ENCODE results near the gene ABHD16A. TPM values are rescaled to one million over a fixed set of nuclear protein-coding genes. Genes with fewer than 3 reads are reported as not detected.

Gene ABHD16A
- total and polyA plus RNA-seq, 2 of the 13 experiments (the other 11 are each of a cell fraction or from before 2014, with no cell fraction given) = 43.5 to 45.4 TPM

DNA sequence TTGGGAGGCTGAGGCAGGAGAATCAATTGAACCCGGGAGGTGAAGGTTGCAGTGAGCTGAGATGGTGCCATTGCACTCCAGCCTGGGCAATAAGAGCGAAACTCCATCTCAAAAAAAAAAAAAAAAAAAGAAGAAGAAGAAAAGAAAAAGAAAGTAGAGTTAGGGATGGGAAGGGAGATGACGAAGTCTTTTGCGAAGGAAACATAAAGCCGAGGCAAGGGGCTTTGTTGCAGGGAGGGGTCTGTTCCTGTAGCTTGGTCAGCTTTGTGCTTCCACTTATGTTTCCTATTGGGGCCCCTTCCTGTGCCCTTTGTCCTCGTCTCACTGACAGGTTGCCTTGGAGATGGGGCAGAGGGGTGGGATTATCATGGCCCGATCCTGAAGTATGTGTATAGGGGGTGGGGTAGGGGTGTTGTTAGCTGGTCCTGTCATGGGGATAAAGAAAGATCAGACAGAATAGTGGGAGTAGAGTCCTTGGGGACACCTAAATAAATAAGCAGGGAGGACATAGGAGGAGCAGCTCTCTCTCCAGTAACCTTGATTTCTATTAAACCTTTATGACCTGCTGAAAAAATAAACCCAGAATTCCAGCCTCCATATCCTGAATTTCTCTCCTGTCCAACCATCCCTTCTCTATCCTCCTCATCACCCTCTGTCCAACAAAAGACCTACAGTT, 34.3 kb upstream of the ABHD16A start (continued):
- no peak for TF ChIP-seq ZBTB46 (CRISPR knock-in tag; IDR thresholded peaks at IDR 0.05; ENCODE audit: borderline replicate concordance)
- TF ChIP-seq ADNP (CRISPR knock-in tag; IDR thresholded peaks at IDR 0.05) = no peak
- no peak for TF ChIP-seq ZNF33A (CRISPR knock-in tag; IDR thresholded peaks at IDR 0.05; ENCODE audit: borderline replicate concordance)
- TF ChIP-seq ZNF605 (CRISPR knock-in tag; IDR thresholded peaks at IDR 0.05) = no peak
- no peak for TF ChIP-seq ZBTB26 (CRISPR knock-in tag; IDR thresholded peaks at IDR 0.05; ENCODE audit: borderline replicate concordance)
- no peak; the same call in 1 of the 2 replicates for TF ChIP-seq ZNF280D (CRISPR knock-in tag; IDR thresholded peaks at IDR 0.05)
- TF ChIP-seq, protein P1, sequence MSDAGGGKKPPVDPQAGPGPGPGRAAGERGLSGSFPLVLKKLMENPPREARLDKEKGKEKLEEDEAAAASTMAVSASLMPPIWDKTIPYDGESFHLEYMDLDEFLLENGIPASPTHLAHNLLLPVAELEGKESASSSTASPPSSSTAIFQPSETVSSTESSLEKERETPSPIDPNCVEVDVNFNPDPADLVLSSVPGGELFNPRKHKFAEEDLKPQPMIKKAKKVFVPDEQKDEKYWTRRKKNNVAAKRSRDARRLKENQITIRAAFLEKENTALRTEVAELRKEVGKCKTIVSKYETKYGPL (CRISPR knock-in tag; IDR thresholded peaks at IDR 0.05) = no peak
- TF ChIP-seq ZNF563 (CRISPR knock-in tag; IDR thresholded peaks at IDR 0.05) = no peak
- no peak for TF ChIP-seq KLF11 (CRISPR knock-in tag; IDR thresholded peaks at IDR 0.05)
- no peak for TF ChIP-seq ZNF501 (CRISPR knock-in tag; IDR thresholded peaks at IDR 0.05)
- TF ChIP-seq SNAI1 (CRISPR knock-in tag; IDR thresholded peaks at IDR 0.05; ENCODE audit: borderline replicate concordance) = no peak
- no peak for TF ChIP-seq ZNF317 (CRISPR knock-in tag; IDR thresholded peaks at IDR 0.05)
- TF ChIP-seq ZKSCAN5 (CRISPR knock-in tag; IDR thresholded peaks at IDR 0.05) = no peak
- TF ChIP-seq CREB1 (IDR thresholded peaks at IDR 0.05) = no peak
- TF ChIP-seq CREB1 (CRISPR knock-in tag; IDR thresholded peaks at IDR 0.05) = peak; percentile 66
- TF ChIP-seq CERS6 (CRISPR knock-in tag; IDR thresholded peaks at IDR 0.05) = no peak
- no peak for TF ChIP-seq CBX1 (IDR thresholded peaks at IDR 0.05; ENCODE audit: low read depth)
- TF ChIP-seq SRSF9 (IDR thresholded peaks at IDR 0.05; ENCODE audit: borderline replicate concordance, insufficient read depth, low read depth, low read length, poor library complexity, severe bottlenecking) = no peak
- no peak for TF ChIP-seq BCLAF1 (IDR thresholded peaks at IDR 0.05)
